ENCODE results near the gene HMBS.

DNA sequence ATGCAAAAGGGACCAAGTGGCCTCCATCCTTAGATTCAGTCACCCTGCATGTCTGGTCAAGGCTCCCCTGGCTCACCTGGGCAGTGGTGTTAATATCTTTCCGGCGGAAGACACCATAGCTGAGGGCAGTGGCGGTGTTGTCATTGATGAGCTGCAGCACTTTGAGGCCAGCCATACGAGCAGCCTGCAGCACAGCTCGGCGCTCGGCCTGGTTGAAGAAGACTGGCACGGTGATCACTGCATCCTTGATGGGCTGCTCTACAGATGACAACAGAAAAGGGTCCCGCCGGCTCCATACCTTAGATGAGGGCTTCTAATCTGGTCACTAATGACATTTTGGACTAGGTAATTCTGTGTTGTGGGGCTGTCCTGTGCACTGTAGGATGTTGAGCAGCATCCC lies 30.3 kb upstream of the HMBS start:
- TF ChIP-seq, protein P1, sequence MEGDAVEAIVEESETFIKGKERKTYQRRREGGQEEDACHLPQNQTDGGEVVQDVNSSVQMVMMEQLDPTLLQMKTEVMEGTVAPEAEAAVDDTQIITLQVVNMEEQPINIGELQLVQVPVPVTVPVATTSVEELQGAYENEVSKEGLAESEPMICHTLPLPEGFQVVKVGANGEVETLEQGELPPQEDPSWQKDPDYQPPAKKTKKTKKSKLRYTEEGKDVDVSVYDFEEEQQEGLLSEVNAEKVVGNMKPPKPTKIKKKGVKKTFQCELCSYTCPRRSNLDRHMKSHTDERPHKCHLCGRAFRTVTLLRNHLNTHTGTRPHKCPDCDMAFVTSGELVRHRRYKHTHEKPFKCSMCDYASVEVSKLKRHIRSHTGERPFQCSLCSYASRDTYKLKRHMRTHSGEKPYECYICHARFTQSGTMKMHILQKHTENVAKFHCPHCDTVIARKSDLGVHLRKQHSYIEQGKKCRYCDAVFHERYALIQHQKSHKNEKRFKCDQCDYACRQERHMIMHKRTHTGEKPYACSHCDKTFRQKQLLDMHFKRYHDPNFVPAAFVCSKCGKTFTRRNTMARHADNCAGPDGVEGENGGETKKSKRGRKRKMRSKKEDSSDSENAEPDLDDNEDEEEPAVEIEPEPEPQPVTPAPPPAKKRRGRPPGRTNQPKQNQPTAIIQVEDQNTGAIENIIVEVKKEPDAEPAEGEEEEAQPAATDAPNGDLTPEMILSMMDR (IDR thresholded peaks at IDR 0.05; ENCODE audit: poor library complexity) = no peak
- TF ChIP-seq EZH2phosphoT487 (IDR thresholded peaks at IDR 0.05; ENCODE audit: low read depth, severe bottlenecking, unreplicated experiment) = no peak
- TF ChIP-seq EZH2 (IDR thresholded peaks at IDR 0.05; ENCODE audit: borderline replicate concordance) = no peak
